Tibial nerve (tissue), 4 donors: ENCODE measurements around the gene SREBF2.

Source experiments
- CTCF ChIP-seq, 5 experiments: fragments of 200-600 bp in 3 of 5; fragments of 450-650 bp in 2 of 5; sonication (generic) in 3 of 5; IDR thresholded peaks; one replicate each; pipeline ENCODE4 v1.5.1; 2016 to 2019; ENCODE audit warnings: antibody characterized with exemption in 5 of 5, mild to moderate bottlenecking in 3 of 5, moderate library complexity in 2 of 5
- EP300 ChIP-seq, 2 donors: sonication (generic); formaldehyde crosslinking; IDR thresholded peaks; one replicate each; pipeline ENCODE4 v1.6.1; 2017; ENCODE audit warnings: antibody characterized with exemption in 2 of 2, mild to moderate bottlenecking in 1 of 2
- POLR2A ChIP-seq, 2 donors: fragments of 450-650 bp; IDR thresholded peaks; one replicate each; pipeline ENCODE4 v1.6.1; 2017; ENCODE audit warnings: antibody characterized with exemption in 2 of 2, mild to moderate bottlenecking in 2 of 2, moderate library complexity in 2 of 2

GRCh38 chr22:41914611-41915034, 81.7 kb downstream of the SREBF2 start:
- no peak for TF ChIP-seq CTCF (IDR thresholded peaks at IDR 0.05)
- TF ChIP-seq EP300 (IDR thresholded peaks at IDR 0.05) = no peak
- TF ChIP-seq POLR2A (IDR thresholded peaks at IDR 0.05) = no peak
